ES-I3 (cell line): ENCODE data around the gene SOX18.

Source experiments
- H3K36me3 ChIP-seq: 2 replicates; pipeline ENCODE4 v1.6.1; 2013; ENCODE audit warnings: mild to moderate bottlenecking, low read length, control low read depth, moderate library complexity; ENCODE audit not compliant: insufficient read depth
- H3K4me1 ChIP-seq: 2 replicates; pipeline ENCODE4 v1.6.1; 2013; ENCODE audit warnings: mild to moderate bottlenecking, control low read depth, low read length; ENCODE audit not compliant: insufficient read depth
- H3K9ac ChIP-seq: 2 replicates; pipeline ENCODE4 v1.6.1; 2013; ENCODE audit warnings: low read depth, mild to moderate bottlenecking, low read length, moderate library complexity
- H3K9me3 ChIP-seq: 2 replicates; pipeline ENCODE4 v1.6.1; 2013; ENCODE audit warnings: mild to moderate bottlenecking, low read length, moderate library complexity; ENCODE audit not compliant: control insufficient read depth, insufficient read depth

Gene SOX18

GRCh38 chr20:64036346-64037198 is 12.9 kb downstream of the SOX18 start:
- Histone ChIP-seq H3K9ac (no peak overlapping the region), H3K36me3 (no peaks in the 10 kb centered on the region), H3K4me1 (peaks cover 16% of the 10 kb centered on the region; the same call in 1 of the 2 replicates), H3K9me3 (no peaks in the 10 kb centered on the region)

- Histone ChIP-seq H3K36me3 (no peaks in the 10 kb centered on the region; the same call in 1 of the 2 replicates), H3K4me1 (peaks cover 16% of the 10 kb centered on the region; the same call in 1 of the 2 replicates), H3K9me3 (no peaks in the 10 kb centered on the region), H3K9ac (no peak within 1 kb of the TSS)
Observed at GRCh38 chr20:64035933-64036345, 13.5 kb downstream of the SOX18 start, which contains the start of gene C20orf204. TSS of gene C20orf204 (plus strand) at chr20:64036182. CDS start at chr20:64036324, 142 bp downstream.

GRCh38 chr20:64035066-64035932 is 14.1 kb downstream of the SOX18 start:
- no peak overlapping the region for H3K9ac ChIP-seq
- H3K9me3 ChIP-seq: no peaks in the 10 kb centered on the region
- peaks cover 16% of the 10 kb centered on the region; the same call in 1 of the 2 replicates for H3K4me1 ChIP-seq
- no peaks in the 10 kb centered on the region; the same call in 1 of the 2 replicates for H3K36me3 ChIP-seq

GRCh38 chr20:64033981-64034493 is 15.4 kb downstream of the SOX18 start:
- Histone ChIP-seq H3K4me1 (peaks cover 11% of the 10 kb centered on the region; the same call in 1 of the 2 replicates), H3K9ac (no peak overlapping the region), H3K9me3 (no peaks in the 10 kb centered on the region), H3K36me3 (no peaks in the 10 kb centered on the region; the same call in 1 of the 2 replicates)

GRCh38 chr20:64032706-64033624 is 16.5 kb downstream of the SOX18 start:
- H3K9ac ChIP-seq: no peak overlapping the region
- H3K9me3 ChIP-seq: no peaks in the 10 kb centered on the region
- peaks cover 3% of the 10 kb centered on the region; the same call in 1 of the 2 replicates for H3K36me3 ChIP-seq
- peaks cover 11% of the 10 kb centered on the region; the same call in 1 of the 2 replicates for H3K4me1 ChIP-seq

GRCh38 chr20:64031822-64032314 is 17.6 kb downstream of the SOX18 start:
- H3K36me3 ChIP-seq: peaks cover 5% of the 10 kb centered on the region; the same call in 1 of the 2 replicates
- no peaks in the 10 kb centered on the region for H3K9me3 ChIP-seq
- H3K4me1 ChIP-seq: peaks cover 11% of the 10 kb centered on the region; the same call in 1 of the 2 replicates
- no peak overlapping the region for H3K9ac ChIP-seq

GRCh38 chr20:64030371-64031134 is 18.9 kb downstream of the SOX18 start:
- Histone ChIP-seq H3K9ac (no peak overlapping the region), H3K36me3 (peaks cover 5% of the 10 kb centered on the region; the same call in 1 of the 2 replicates), H3K4me1 (no peaks in the 10 kb centered on the region; the same call in 1 of the 2 replicates), H3K9me3 (no peaks in the 10 kb centered on the region)

GRCh38 chr20:64029293-64030117 is 19.9 kb downstream of the SOX18 start:
- H3K9me3 ChIP-seq: no peaks in the 10 kb centered on the region
- no peak overlapping the region for H3K9ac ChIP-seq
- H3K4me1 ChIP-seq: no peaks in the 10 kb centered on the region
- H3K36me3 ChIP-seq: peaks cover 5% of the 10 kb centered on the region; the same call in 1 of the 2 replicates

- peaks cover 9% of the 10 kb centered on the region for H3K36me3 ChIP-seq
- no peaks in the 10 kb centered on the region for H3K9me3 ChIP-seq
- no peaks in the 10 kb centered on the region for H3K4me1 ChIP-seq
- no peak overlapping the region for H3K9ac ChIP-seq
Observed at GRCh38 chr20:64027981-64028685, 21.3 kb downstream of the SOX18 start.

GRCh38 chr20:64025826-64026412 is 23.5 kb downstream of the SOX18 start:
- Histone ChIP-seq H3K4me1 (no peaks in the 10 kb centered on the region), H3K9ac (no peak overlapping the region), H3K36me3 (peaks cover 18% of the 10 kb centered on the region), H3K9me3 (no peaks in the 10 kb centered on the region)

- Histone ChIP-seq H3K4me1 (no peaks in the 10 kb centered on the region), H3K9ac (no peak overlapping the region), H3K36me3 (peaks cover 18% of the 10 kb centered on the region), H3K9me3 (no peaks in the 10 kb centered on the region)
Observed at GRCh38 chr20:64025101-64025825, 24.2 kb downstream of the SOX18 start.
